Esophagus squamous epithelium (tissue), 4 donors: Measurements from ENCODE around the gene DNM3.

Experiments used
- POLR2A ChIP-seq, 4 donors: fragments of 450-650 bp; IDR thresholded peaks; one replicate each; pipeline ENCODE4 v1.6.1; 2017; ENCODE audit warnings: antibody characterized with exemption in 4 of 4, mild to moderate bottlenecking in 4 of 4, moderate library complexity in 3 of 4
- TF ChIP-seq, protein P1 (sequence below), 6 experiments: fragments of 450-650 bp in 4 of 6; fragments of 200-600 bp in 2 of 6; sonication (generic) in 2 of 6; IDR thresholded peaks; one replicate each; pipeline ENCODE4 v1.5.1; 2016 to 2019; ENCODE audit warnings: antibody characterized with exemption in 6 of 6, mild to moderate bottlenecking in 4 of 6, moderate library complexity in 4 of 6

DNA sequence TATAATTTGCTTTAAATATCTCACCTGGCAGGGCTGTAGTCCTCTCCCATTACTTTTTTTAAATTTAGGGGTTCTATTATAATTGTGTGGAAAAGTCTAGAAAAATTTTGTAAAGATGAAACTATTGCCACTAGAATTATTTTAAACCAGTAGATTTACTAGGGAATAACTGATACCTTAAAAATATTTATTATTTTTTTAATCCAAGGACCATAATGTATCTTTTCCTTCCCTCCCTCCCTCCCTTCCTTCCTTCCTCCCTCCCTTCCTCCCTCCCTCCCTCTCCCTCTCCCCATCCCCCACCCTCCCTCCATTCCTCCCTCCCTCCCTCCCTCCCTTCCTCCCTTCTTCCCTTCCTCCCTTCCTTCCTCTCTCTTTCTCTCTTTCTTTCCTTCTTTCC is 90.5 kb downstream of the DNM3 start:
- TF ChIP-seq, protein P1, sequence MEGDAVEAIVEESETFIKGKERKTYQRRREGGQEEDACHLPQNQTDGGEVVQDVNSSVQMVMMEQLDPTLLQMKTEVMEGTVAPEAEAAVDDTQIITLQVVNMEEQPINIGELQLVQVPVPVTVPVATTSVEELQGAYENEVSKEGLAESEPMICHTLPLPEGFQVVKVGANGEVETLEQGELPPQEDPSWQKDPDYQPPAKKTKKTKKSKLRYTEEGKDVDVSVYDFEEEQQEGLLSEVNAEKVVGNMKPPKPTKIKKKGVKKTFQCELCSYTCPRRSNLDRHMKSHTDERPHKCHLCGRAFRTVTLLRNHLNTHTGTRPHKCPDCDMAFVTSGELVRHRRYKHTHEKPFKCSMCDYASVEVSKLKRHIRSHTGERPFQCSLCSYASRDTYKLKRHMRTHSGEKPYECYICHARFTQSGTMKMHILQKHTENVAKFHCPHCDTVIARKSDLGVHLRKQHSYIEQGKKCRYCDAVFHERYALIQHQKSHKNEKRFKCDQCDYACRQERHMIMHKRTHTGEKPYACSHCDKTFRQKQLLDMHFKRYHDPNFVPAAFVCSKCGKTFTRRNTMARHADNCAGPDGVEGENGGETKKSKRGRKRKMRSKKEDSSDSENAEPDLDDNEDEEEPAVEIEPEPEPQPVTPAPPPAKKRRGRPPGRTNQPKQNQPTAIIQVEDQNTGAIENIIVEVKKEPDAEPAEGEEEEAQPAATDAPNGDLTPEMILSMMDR (IDR thresholded peaks at IDR 0.05): no peak
- no peak for TF ChIP-seq POLR2A (IDR thresholded peaks at IDR 0.05)
